GM23248 (cell line): ENCODE data around the gene ZNF606. TPM values are rescaled to one million over a fixed set of nuclear protein-coding genes. Genes with fewer than 3 reads are reported as not detected.
A peak's percentile ranks its signal among the peaks of the same experiment; 100 is the strongest.

ENCODE experiments used
- DNase-seq: peaks from one replicate; pipeline ENCODE4 v3.0.0-alpha.2; 2015
- H2AFZ ChIP-seq: fragments of 200-600 bp; sonication (generic); 2 replicates; pipeline ENCODE4 v1.6.1; 2016; ENCODE audit warnings: antibody characterized with exemption
- H3F3A ChIP-seq: fragments of 200-600 bp; sonication (generic); 2 replicates; pipeline ENCODE4 v1.6.1; 2016; ENCODE audit warnings: mild to moderate bottlenecking, antibody characterized with exemption, mixed run types; ENCODE audit not compliant: insufficient read depth
- H3K27ac ChIP-seq: fragments of 200-600 bp; sonication (generic); 2 replicates; pipeline ENCODE4 v1.5.1; 2016; ENCODE audit warnings: mild to moderate bottlenecking
- H3K27me3 ChIP-seq: fragments of 200-600 bp; sonication (generic); replicated peaks from 2 replicates; pipeline ENCODE4 v1.6.1; 2016; ENCODE audit warnings: mild to moderate bottlenecking; ENCODE audit not compliant: insufficient read depth
- H3K36me3 ChIP-seq: fragments of 200-600 bp; sonication (generic); 2 replicates; pipeline ENCODE4 v1.6.1; 2016; ENCODE audit warnings: low read depth, mild to moderate bottlenecking
- H3K4me1 ChIP-seq: fragments of 200-600 bp; sonication (generic); 2 replicates; pipeline ENCODE4 v1.6.1; 2016; ENCODE audit warnings: mild to moderate bottlenecking; ENCODE audit not compliant: insufficient read depth
- H3K4me2 ChIP-seq: fragments of 200-600 bp; sonication (generic); one replicate; pipeline ENCODE4 v1.6.1; 2016; ENCODE audit warnings: mild to moderate bottlenecking; ENCODE audit not compliant: unreplicated experiment
- H3K4me3 ChIP-seq: fragments of 200-600 bp; sonication (generic); 2 replicates; pipeline ENCODE4 v1.5.1; 2016; ENCODE audit warnings: mild to moderate bottlenecking
- H3K79me2 ChIP-seq: fragments of 200-600 bp; sonication (generic); 2 replicates; pipeline ENCODE4 v1.6.1; 2016; ENCODE audit warnings: mild to moderate bottlenecking; ENCODE audit not compliant: insufficient read depth
- H3K9ac ChIP-seq: fragments of 200-600 bp; sonication (generic); 2 replicates; pipeline ENCODE4 v1.6.1; 2016; ENCODE audit warnings: mild to moderate bottlenecking
- H3K9me2 ChIP-seq: fragments of 200-600 bp; sonication (generic); 2 replicates; pipeline ENCODE4 v1.6.1; 2016; ENCODE audit warnings: mixed run types, mild to moderate bottlenecking, moderate library complexity; ENCODE audit not compliant: insufficient read depth
- H3K9me3 ChIP-seq: fragments of 200-600 bp; sonication (generic); one replicate; pipeline ENCODE4 v1.6.1; 2017; ENCODE audit warnings: low read depth
- H4K20me1 ChIP-seq: fragments of 200-600 bp; sonication (generic); 2 replicates; pipeline ENCODE4 v1.6.0; 2016; ENCODE audit not compliant: insufficient read depth
- EZH2 ChIP-seq: fragments of 200-600 bp; sonication (generic); IDR thresholded peaks from 2 replicates; pipeline ENCODE4 v1.6.1; 2018; ENCODE audit warnings: antibody characterized with exemption, mild to moderate bottlenecking; ENCODE audit not compliant: insufficient read depth, poor library complexity, severe bottlenecking
- EZH2phosphoT487 ChIP-seq: fragments of 200-600 bp; sonication (generic); IDR thresholded peaks from 2 replicates; pipeline ENCODE4 v1.6.1; 2018; ENCODE audit warnings: antibody characterized with exemption, moderate library complexity, mild to moderate bottlenecking, low read depth; ENCODE audit not compliant: insufficient read depth
- WGBS, 2 experiments: methylation state at CpG; one replicate each; pipeline ENCODE4 v1.1.6; 2015 to 2017; ENCODE audit warnings: low lambda C conversion rate in 2 of 2, low coverage in 1 of 2; ENCODE audit errors: missing lambda C conversion rate in 2 of 2; 5-methylcytosine and 5-hydroxymethylcytosine counted together
- in situ Hi-C: fragments of 300-500 bp; cut with MboI; formaldehyde crosslinking; loops from 2 replicates; pipeline ENCODE4 v1.15.0; 2020
- polyA plus RNA-seq: library from polyadenylated mRNA; unstranded; fragments of >200 nt; fragmentation: Nextera tagmentation; extraction: Ambion mirVana; gene quantifications from 2 replicates; pipeline ENCODE4 v1.2.1, GENCODE V29; 2016
- total RNA-seq: library from RNA; depleted of rRNA; stranded (reverse); fragments of >200 nt; shearing (Covaris generic); gene quantifications from 2 replicates; pipeline ENCODE4 v1.2.3, GENCODE V29; 2014

The ZNF606 gene
- total and polyA plus RNA-seq, 2 experiments from 2014 or later: 8.1 to 15.0 TPM

DNA sequence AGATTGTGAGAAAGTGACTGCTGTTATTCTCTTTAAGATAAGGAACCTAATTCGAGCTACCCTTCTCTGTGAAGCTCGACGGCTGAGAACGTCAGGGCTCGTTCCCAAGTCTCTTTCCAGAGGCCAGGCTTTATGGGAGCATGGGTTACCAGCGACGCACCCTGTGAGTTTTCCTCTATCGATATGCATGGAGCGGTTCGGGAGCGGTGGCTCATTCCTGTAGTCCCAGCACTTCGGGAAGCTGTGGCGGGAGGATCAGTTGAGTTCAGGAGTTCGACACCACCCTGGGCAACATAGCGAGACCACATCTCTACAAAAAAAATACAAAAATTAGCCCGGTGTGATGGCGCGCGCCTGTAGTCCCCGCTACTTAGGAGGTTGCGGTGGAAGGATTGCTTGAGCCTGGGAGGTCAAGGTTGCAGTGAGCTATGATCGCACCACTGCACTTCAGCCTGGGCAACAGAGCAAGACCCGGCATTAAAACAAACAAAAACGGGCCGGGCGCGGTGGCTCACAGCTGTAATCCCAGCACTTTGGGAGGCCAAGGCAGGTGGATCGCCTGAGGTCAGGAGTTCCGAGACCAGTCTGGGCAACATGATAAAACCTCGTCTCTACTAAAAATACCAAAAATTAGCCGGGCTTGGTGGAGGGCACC, 681 bp upstream of the ZNF606 start:
- no peak for TF ChIP-seq EZH2
- TF ChIP-seq EZH2phosphoT487: no peak
- Histone ChIP-seq H3K9me2 (no peaks in the 10 kb centered on the region), H3K4me3 (peak overlapping the region; percentile 90), H3K27ac (peak overlapping the region; percentile 66; the same call in 1 of the 2 replicates), H4K20me1 (no peaks in the 10 kb centered on the region), H3K4me2 (peak overlapping the region; percentile 76), H3K79me2 (peaks cover 54% of the 10 kb centered on the region), H3K27me3 (no peaks in the 10 kb centered on the region), H2AFZ (peak overlapping the region; percentile 96), H3K4me1 (peaks cover 4% of the 10 kb centered on the region; the same call in 1 of the 2 replicates), H3K36me3 (peaks cover 73% of the 10 kb centered on the region), H3K9ac (peak overlapping the region; percentile 94), H3F3A (no peaks in the 10 kb centered on the region), H3K9me3 (no peaks in the 10 kb centered on the region)
- WGBS, 2 experiments: 33 to 34% methylated on average over 31 of the region's 31 CpGs
- in situ Hi-C loops: no loop called here
- DNase-seq: peak; percentile 46

DNA sequence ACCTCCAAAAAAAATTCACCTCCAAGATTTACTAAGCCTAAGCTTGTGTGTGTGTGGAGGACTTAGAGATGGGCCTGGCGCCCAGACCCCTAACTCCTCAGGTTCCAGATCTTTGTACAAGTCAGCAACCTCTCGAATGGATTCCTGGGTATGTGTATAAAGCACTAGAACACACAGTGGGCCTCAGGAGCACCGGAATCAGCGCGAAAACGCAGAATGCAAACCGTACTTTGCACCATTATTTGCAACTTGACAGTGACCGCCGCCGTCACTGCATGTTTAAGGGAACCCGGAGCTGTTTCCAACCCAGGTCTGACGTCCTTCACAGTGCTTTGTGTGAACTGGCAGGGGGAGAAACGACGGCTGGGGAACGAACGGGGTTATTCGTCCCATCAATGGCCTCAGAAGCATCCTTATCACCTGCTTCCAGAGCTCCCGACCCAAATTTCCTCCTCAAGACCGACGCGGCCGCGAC, 688 bp downstream of the ZNF606 start:
- H3K4me1 ChIP-seq: peaks cover 4% of the 10 kb centered on the region; the same call in 1 of the 2 replicates
- H3K27ac ChIP-seq: peak overlapping the region; percentile 66
- no peaks in the 10 kb centered on the region for H3F3A ChIP-seq
- H4K20me1 ChIP-seq: no peaks in the 10 kb centered on the region
- peak overlapping the region; percentile 90 for H3K4me3 ChIP-seq
- TF ChIP-seq EZH2phosphoT487 (no peak), EZH2 (no peak)
- H3K9ac ChIP-seq: peak overlapping the region; percentile 94
- peaks cover 54% of the 10 kb centered on the region for H3K79me2 ChIP-seq
- no peaks in the 10 kb centered on the region for H3K27me3 ChIP-seq
- DNase-seq: no peak
- H3K9me2 ChIP-seq: no peaks in the 10 kb centered on the region
- H2AFZ ChIP-seq: peak overlapping the region; percentile 96
- H3K36me3 ChIP-seq: peaks cover 80% of the 10 kb centered on the region
- H3K9me3 ChIP-seq: no peaks in the 10 kb centered on the region
- H3K4me2 ChIP-seq: peak overlapping the region; percentile 76
- WGBS, 2 experiments: 5 to 9% methylated on average over 20 to 23 of the region's 23 CpGs
- in situ Hi-C loops: no loop called here

DNA sequence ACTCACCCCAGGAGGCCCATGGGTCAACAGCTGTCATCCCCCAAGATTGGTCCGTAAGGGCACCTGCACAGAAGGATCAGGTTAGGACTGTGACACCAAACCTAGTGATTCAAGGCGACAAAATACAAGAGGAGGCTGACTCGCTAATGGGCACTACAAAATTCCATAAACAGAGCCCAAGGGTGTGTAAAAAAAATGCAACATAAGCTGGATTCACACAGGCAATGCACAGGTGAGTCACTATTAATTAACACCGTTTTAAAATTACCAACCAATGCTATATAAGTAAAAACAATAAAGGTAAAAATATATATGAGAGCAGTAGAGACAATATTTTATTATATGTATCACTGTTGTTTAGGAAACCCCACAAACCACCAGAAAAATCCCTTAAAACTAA, 1.9 kb downstream of the ZNF606 start:
- 96 to 100% methylated on average over 4 of the region's 4 CpGs for WGBS, 2 experiments
- no peak overlapping the region for H3K27ac ChIP-seq
- H3K36me3 ChIP-seq: peaks cover 81% of the 10 kb centered on the region
- H2AFZ ChIP-seq: no peak overlapping the region
- H3K9me3 ChIP-seq: no peaks in the 10 kb centered on the region
- in situ Hi-C loops: no loop called here
- H3K4me2 ChIP-seq: no peak overlapping the region
- peaks cover 54% of the 10 kb centered on the region for H3K79me2 ChIP-seq
- H4K20me1 ChIP-seq: no peaks in the 10 kb centered on the region
- TF ChIP-seq EZH2 (no peak), EZH2phosphoT487 (no peak)
- H3K4me3 ChIP-seq: 0 out of 2 replicates have a peak overlapping the region, but pooled peaks have one; percentile 90
- no peaks in the 10 kb centered on the region for H3K9me2 ChIP-seq
- H3K27me3 ChIP-seq: no peaks in the 10 kb centered on the region
- no peaks in the 10 kb centered on the region for H3F3A ChIP-seq
- DNase-seq: no peak
- no peak overlapping the region for H3K9ac ChIP-seq
- peaks cover 4% of the 10 kb centered on the region; the same call in 1 of the 2 replicates for H3K4me1 ChIP-seq

DNA sequence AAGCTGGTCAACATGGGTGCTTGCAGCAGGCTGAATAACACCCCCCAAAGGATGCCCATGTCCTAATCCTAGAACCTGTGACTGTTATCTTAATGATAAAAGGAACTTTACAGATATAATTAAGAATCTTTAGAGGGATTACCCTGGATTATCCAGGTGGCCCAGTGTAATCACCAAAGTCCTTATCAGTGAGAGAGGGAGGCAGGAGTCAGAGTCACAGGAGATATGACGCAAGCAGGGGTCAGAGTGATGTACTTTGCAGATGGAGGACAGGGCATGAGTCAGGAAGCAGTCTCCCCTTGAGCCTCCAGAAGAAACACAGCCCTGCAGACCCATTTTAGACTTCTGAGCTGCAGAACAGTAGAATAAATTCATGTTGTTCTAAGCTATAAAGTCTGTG, 9.8 kb downstream of the ZNF606 start:
- no peak overlapping the region for H3K27ac ChIP-seq
- H3K36me3 ChIP-seq: peaks cover 63% of the 10 kb centered on the region
- 73 to 86% methylated on average over 1 of the region's 1 CpG for WGBS, 2 experiments
- no peaks in the 10 kb centered on the region for H4K20me1 ChIP-seq
- H3K9me2 ChIP-seq: no peaks in the 10 kb centered on the region
- H3K9ac ChIP-seq: no peak overlapping the region
- no peaks in the 10 kb centered on the region for H3F3A ChIP-seq
- H2AFZ ChIP-seq: no peak overlapping the region
- TF ChIP-seq EZH2 (no peak), EZH2phosphoT487 (no peak)
- no peak overlapping the region for H3K4me2 ChIP-seq
- no peak overlapping the region for H3K4me3 ChIP-seq
- in situ Hi-C loops: no loop called here
- H3K9me3 ChIP-seq: peaks cover 5% of the 10 kb centered on the region
- H3K27me3 ChIP-seq: no peaks in the 10 kb centered on the region
- DNase-seq: no peak
- H3K79me2 ChIP-seq: no peaks in the 10 kb centered on the region
- no peaks in the 10 kb centered on the region for H3K4me1 ChIP-seq
